A549 (cell line): ENCODE measurements around the gene RSAD1. TPM values are rescaled to one million over a fixed set of nuclear protein-coding genes. Genes with fewer than 3 reads are reported as not detected.
A peak's percentile ranks its signal among the peaks of the same experiment; 100 is the strongest.

Source experiments
- ATAC-seq, 2 experiments: fragments of 200-7000 bp in 1 of 2; fragments of >200 bp in 1 of 2; cut with Nextera tagmentation in 1 of 2; cut with Tn5 transposase in 1 of 2; 3 replicates each; pipeline versions ENCODE4 v1.8.0 to v1.9.1; 2018 to 2020; ENCODE audit warnings: mild to moderate bottlenecking in 1 of 2, moderate library complexity in 1 of 2
- CTCF ChIA-PET: fragments of 300-600 bp; sonication (Branson Sonifier 250); formaldehyde crosslinking; extraction: SDS; loops from one replicate; lab custom pipeline; 2021; ENCODE audit warnings: antibody characterized with exemption, inconsistent platforms; lab: Yijun Ruan, JAX
- POLR2A ChIA-PET: fragments of 350-600 bp; formaldehyde crosslinking; extraction: SDS; loops from one replicate; lab custom pipeline; 2021; ENCODE audit warnings: antibody characterized with exemption, inconsistent platforms; lab: Yijun Ruan, JAX
- DNase-seq, 2 experiments: peaks; one replicate each; pipeline versions ENCODE4 v3.0.0 to v3.0.0-alpha.2; 2011 to 2016; ENCODE audit warnings: low read depth in 1 of 2, low spot score in 1 of 2
- FAIRE-seq: peaks from 2 replicates; lab custom pipeline; 2011; peaks lifted over from hg19 to GRCh38; lab: Jason Lieb, UNC
- H3K27ac ChIP-seq, 2 experiments: fragments of >200 bp; sonication (Bioruptor Twin); formaldehyde crosslinking; 3 replicates each; pipeline ENCODE4 v1.5.1; 2016 to 2017
- H3K4me1 ChIP-seq: fragments of >200 bp; sonication (Bioruptor Twin); formaldehyde crosslinking; 3 replicates; pipeline ENCODE4 v1.6.1; 2016
- H3K4me2 ChIP-seq: fragments of >200 bp; sonication (Bioruptor Twin); formaldehyde crosslinking; 3 replicates; pipeline ENCODE4 v1.6.1; 2016
- H3K4me3 ChIP-seq: fragments of >200 bp; sonication (Bioruptor Twin); formaldehyde crosslinking; 3 replicates; pipeline ENCODE4 v1.5.1; 2016
- H3K9me3 ChIP-seq: fragments of >200 bp; sonication (Bioruptor Twin); formaldehyde crosslinking; 3 replicates; pipeline ENCODE4 v1.6.1; 2016
- ATOH8 ChIP-seq: fragments of 250-450 bp; sonication (Bioruptor Pico); IDR thresholded peaks from 2 replicates; pipeline ENCODE4 v1.5.0; 2020; ENCODE audit warnings: low read depth, mild to moderate bottlenecking, moderate library complexity
- CHD2 ChIP-seq: fragments of 150-350 bp; IDR thresholded peaks from 2 replicates; pipeline ENCODE4 v1.6.1; 2014; ENCODE audit warnings: low read length; ENCODE audit not compliant: partially characterized antibody
- CHD4 ChIP-seq: fragments of 200-600 bp; sonication (generic); IDR thresholded peaks from 2 replicates; pipeline ENCODE4 v1.6.1; 2016; ENCODE audit warnings: antibody characterized with exemption, mild to moderate bottlenecking, borderline replicate concordance
- EHF ChIP-seq: fragments of 250-450 bp; sonication (Bioruptor Pico); IDR thresholded peaks from 2 replicates; pipeline ENCODE4 v1.5.0; 2020; ENCODE audit warnings: mild to moderate bottlenecking
- ELK1 ChIP-seq: fragments of 150-350 bp; IDR thresholded peaks from 2 replicates; pipeline ENCODE4 v1.6.1; 2014; ENCODE audit warnings: low read depth, mild to moderate bottlenecking, low read length
- ESRRA ChIP-seq: fragments of 150-350 bp; IDR thresholded peaks from 2 replicates; pipeline ENCODE4 v1.6.1; 2014; ENCODE audit warnings: mild to moderate bottlenecking, low read length, borderline replicate concordance
- FOXS1 ChIP-seq: fragments of 250-450 bp; sonication (Bioruptor Pico); IDR thresholded peaks from 2 replicates; pipeline ENCODE4 v1.5.0; 2020; ENCODE audit warnings: mild to moderate bottlenecking, moderate library complexity
- GATA3 ChIP-seq: IDR thresholded peaks from 2 replicates; pipeline ENCODE4 v1.6.1; 2012; ENCODE audit warnings: borderline replicate concordance
- HDAC2 ChIP-seq: fragments of 200-600 bp; sonication (generic); IDR thresholded peaks from 2 replicates; pipeline ENCODE4 v1.6.1; 2016
- HES2 ChIP-seq: fragments of >200 bp; sonication (Bioruptor Twin); formaldehyde crosslinking; IDR thresholded peaks from 2 replicates; pipeline ENCODE4 v1.6.1; 2016
- HEYL ChIP-seq: fragments of 250-450 bp; sonication (Bioruptor Pico); IDR thresholded peaks from 2 replicates; pipeline ENCODE4 v1.8.0; 2021; ENCODE audit warnings: mild to moderate bottlenecking, moderate library complexity
- HOXB13 ChIP-seq: fragments of 250-450 bp; sonication (Bioruptor Pico); IDR thresholded peaks from 2 replicates; pipeline ENCODE4 v1.5.0; 2020; ENCODE audit warnings: low read depth, mild to moderate bottlenecking, moderate library complexity
- HOXB5 ChIP-seq: fragments of 250-450 bp; sonication (Bioruptor Pico); IDR thresholded peaks from 2 replicates; pipeline ENCODE4 v1.5.0; 2020; ENCODE audit warnings: mild to moderate bottlenecking, moderate library complexity
- JUN ChIP-seq, 2 experiments: fragments of >200 bp; sonication (Bioruptor Twin); formaldehyde crosslinking; IDR thresholded peaks; 2 replicates in 1 of 2; 3 replicates in 1 of 2; pipeline ENCODE4 v1.6.1; 2016 to 2017
- JUNB ChIP-seq: fragments of >200 bp; sonication (Bioruptor Twin); formaldehyde crosslinking; IDR thresholded peaks from 2 replicates; pipeline ENCODE4 v1.6.1; 2016
- KDM1A ChIP-seq: fragments of 200-600 bp; sonication (generic); IDR thresholded peaks from 2 replicates; pipeline ENCODE4 v1.6.1; 2016; ENCODE audit warnings: low read depth, mild to moderate bottlenecking
- MAX ChIP-seq: IDR thresholded peaks from 2 replicates; pipeline ENCODE4 v1.6.1; 2012
- NFE2L2 ChIP-seq: fragments of 150-350 bp; conservative IDR thresholded peaks from 2 replicates; pipeline ENCODE4 v1.6.1; 2014; ENCODE audit warnings: low read length
- NPAS2 ChIP-seq: fragments of 250-450 bp; sonication (Bioruptor Pico); IDR thresholded peaks from 2 replicates; pipeline ENCODE4 v1.8.0; 2022; ENCODE audit warnings: mild to moderate bottlenecking, moderate library complexity, borderline replicate concordance
- PBX3 ChIP-seq: IDR thresholded peaks from 2 replicates; pipeline ENCODE4 v1.6.1; 2012
- POLR2A ChIP-seq: IDR thresholded peaks from 2 replicates; pipeline ENCODE4 v1.6.1; 2012; ENCODE audit warnings: mild to moderate bottlenecking, low read length
- POLR2AphosphoS2 ChIP-seq: conservative IDR thresholded peaks from 2 replicates; pipeline ENCODE4 v1.6.1; 2012; ENCODE audit warnings: low read length, improper control_type of control experiment, inconsistent platforms
- RARB ChIP-seq: fragments of 250-450 bp; sonication (Bioruptor Pico); IDR thresholded peaks from 2 replicates; pipeline ENCODE4 v1.8.0; 2021; ENCODE audit warnings: mild to moderate bottlenecking, moderate library complexity
- RCOR1 ChIP-seq: fragments of 150-350 bp; IDR thresholded peaks from 2 replicates; pipeline ENCODE4 v1.6.1; 2014; ENCODE audit warnings: antibody characterized with exemption, low read length, low read depth
- RFX5 ChIP-seq: fragments of 450-650 bp; IDR thresholded peaks from 2 replicates; pipeline ENCODE4 v1.7.1; 2014; ENCODE audit warnings: antibody characterized with exemption, mild to moderate bottlenecking, moderate library complexity
- TFCP2L1 ChIP-seq: fragments of 250-450 bp; sonication (Bioruptor Pico); IDR thresholded peaks from 2 replicates; pipeline ENCODE4 v1.5.0; 2021; ENCODE audit warnings: mild to moderate bottlenecking
- ZC3H11A ChIP-seq: fragments of 450-650 bp; IDR thresholded peaks from 2 replicates; pipeline ENCODE4 v1.6.1; 2014; ENCODE audit warnings: antibody characterized with exemption, mild to moderate bottlenecking
- ZFP36 ChIP-seq: fragments of 450-650 bp; IDR thresholded peaks from 2 replicates; pipeline ENCODE4 v1.6.1; 2014; ENCODE audit warnings: borderline replicate concordance; ENCODE audit not compliant: partially characterized antibody
- ZSCAN20 ChIP-seq: fragments of 250-450 bp; sonication (Bioruptor Pico); IDR thresholded peaks from 2 replicates; pipeline ENCODE4 v1.8.0; 2022; ENCODE audit warnings: mild to moderate bottlenecking, moderate library complexity
- WGBS: methylation state at CpG from one replicate; pipeline ENCODE4 v1.1.6; 2017; ENCODE audit errors: missing lambda C conversion rate; 5-methylcytosine and 5-hydroxymethylcytosine counted together
- polyA plus RNA-seq, 4 experiments: library from polyadenylated mRNA; depleted of rRNA in 3 of 4; stranded (reverse); fragments of >200 nt; fragmentation: RNase III in 1 of 4; extraction: RNeasy Plus Mini Kit Qiagen cat#74134 plus additional on column Dnase treatment in 1 of 4; gene quantifications; 2 replicates in 3 of 4; 3 replicates in 1 of 4; pipeline ENCODE4 v1.2.3, GENCODE V29; 2011 to 2017

Gene RSAD1
- polyA plus RNA-seq, 2 of the 4 experiments (the other 2 are of a cell fraction), result 38.2 to 42.0 TPM

- H3K27ac ChIP-seq, result peak overlapping the region in 1 of 2 experiments; percentile 91; a peak in 3 of 6 replicates
- peak overlapping the region; percentile 76 for H3K4me2 ChIP-seq
- ATAC-seq (no peak), FAIRE-seq (no peak), DNase-seq (no peak)
- no peak overlapping the region; the same call in 2 of the 3 replicates for H3K4me3 ChIP-seq
- POLR2A ChIA-PET, result interaction anchor here (0.9 to 1.0 kb wide), 5 partner anchors 23 to 328 kb away, joined by 3 to 4 read pairs (median 3); no protein-coding TSS in a partner anchor
- TF ChIP-seq ZC3H11A (no peak), POLR2AphosphoS2 (no peak), HES2 (no peak), RCOR1 (no peak), ZFP36 (no peak), JUNB (no peak), PBX3 (no peak), ELK1 (no peak), CHD2 (no peak), NFE2L2 (no peak), GATA3 (no peak), RARB (CRISPR knock-in tag) (no peak)
- H3K4me1 ChIP-seq, result peaks cover 31% of the 10 kb centered on the region
- CTCF ChIA-PET, result interaction anchor here (1.0 to 10.0 kb wide), 30 partner anchors 8 to 382 kb away, joined by 3 to 238 read pairs (median 5); partner anchors contain the start of genes CHAD, COL1A1, EPN3 and LRRC59
- WGBS, result 88% methylated on average over 7 of the region's 7 CpGs
- no peaks in the 10 kb centered on the region for H3K9me3 ChIP-seq
Measured at GRCh38 chr17:50480142-50480764, 1.6 kb downstream of the RSAD1 start.

- H3K27ac ChIP-seq, result no peak overlapping the region
- 71% methylated on average over 2 of the region's 2 CpGs for WGBS
- no peak for FAIRE-seq
- DNase-seq, result no peak
- TF ChIP-seq ESRRA (no peak), ZFP36 (no peak), TFCP2L1 (CRISPR knock-in tag) (no peak), ATOH8 (CRISPR knock-in tag) (no peak), HOXB13 (CRISPR knock-in tag) (no peak), EHF (CRISPR knock-in tag) (no peak), NFE2L2 (no peak), RFX5 (no peak), NPAS2 (CRISPR knock-in tag) (no peak), ZSCAN20 (CRISPR knock-in tag) (no peak), ZC3H11A (no peak), HDAC2 (no peak), HEYL (CRISPR knock-in tag) (no peak), HOXB5 (CRISPR knock-in tag) (no peak), CHD4 (no peak), POLR2A (no peak), MAX (no peak), JUN (IDR thresholded peaks at IDR 0.05) (no peak), KDM1A (no peak), FOXS1 (no peak)
- ChIA-PET POLR2A (no interaction called here), CTCF (interaction anchor here (1.1 to 4.8 kb wide), 10 partner anchors 9 to 361 kb away, joined by 3 to 119 read pairs (median 6); partner anchors contain the start of genes LRRC59 and SPATA20)
- no peak for ATAC-seq
- H3K4me3 ChIP-seq, result no peak overlapping the region
- no peak overlapping the region for H3K4me2 ChIP-seq
- H3K9me3 ChIP-seq, result no peaks in the 10 kb centered on the region
- peaks cover 31% of the 10 kb centered on the region for H3K4me1 ChIP-seq
Measured at GRCh38 chr17:50480854-50481490, 2.3 kb downstream of the RSAD1 start.
